Fibroblast of skin of left biceps (primary cell): ENCODE measurements around the gene RWDD2A.
"Not testable (repeated sequence)": the region's sequence is repeated elsewhere in the genome, so short reads cannot be mapped to it uniquely, and the experiment has no call there.

Experiments used
- DNase-seq, 2 experiments: peaks; one replicate each; pipeline ENCODE4 v3.0.0-alpha.2; 2013; ENCODE audit warnings: low read depth in 2 of 2

Gene RWDD2A

GRCh38 chr6:83192871-83193746, at the start of gene RWDD2A, which contains the start of gene PGM3:
Gene RWDD2A (plus strand): TSS chr6:83193357. CDS start chr6:83194452, 1,095 bp downstream.
Gene PGM3 (minus strand): TSS chr6:83193265. CDS start chr6:83191012, 2,253 bp downstream.
- DNase-seq: peak; percentile 52 to 62

GRCh38 chr6:83151114-83151513, 42.0 kb upstream of the RWDD2A start:
- no peak for DNase-seq

DNA sequence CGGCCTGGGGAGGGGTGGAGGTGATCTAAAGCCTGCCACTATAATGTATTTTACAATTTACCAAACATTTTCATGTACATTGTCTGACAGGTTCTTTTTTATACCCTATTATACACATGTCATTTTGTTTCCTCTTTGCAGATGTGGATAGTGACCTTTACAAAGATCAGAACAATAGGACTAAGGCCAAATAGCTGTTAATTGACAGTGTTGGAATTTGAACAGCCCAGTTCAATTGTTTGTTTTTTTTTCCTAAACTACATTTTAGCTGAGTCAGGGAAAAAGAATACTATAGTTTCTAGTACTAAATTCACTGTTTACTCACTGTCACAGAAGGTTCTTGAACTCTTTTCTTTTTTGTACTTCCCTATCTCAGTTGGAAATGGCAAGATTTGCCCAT, 40.2 kb upstream of the RWDD2A start:
- no peak for DNase-seq

- DNase-seq: no peak
Measured at GRCh38 chr6:83153883-83154521, 39.2 kb upstream of the RWDD2A start.

DNA sequence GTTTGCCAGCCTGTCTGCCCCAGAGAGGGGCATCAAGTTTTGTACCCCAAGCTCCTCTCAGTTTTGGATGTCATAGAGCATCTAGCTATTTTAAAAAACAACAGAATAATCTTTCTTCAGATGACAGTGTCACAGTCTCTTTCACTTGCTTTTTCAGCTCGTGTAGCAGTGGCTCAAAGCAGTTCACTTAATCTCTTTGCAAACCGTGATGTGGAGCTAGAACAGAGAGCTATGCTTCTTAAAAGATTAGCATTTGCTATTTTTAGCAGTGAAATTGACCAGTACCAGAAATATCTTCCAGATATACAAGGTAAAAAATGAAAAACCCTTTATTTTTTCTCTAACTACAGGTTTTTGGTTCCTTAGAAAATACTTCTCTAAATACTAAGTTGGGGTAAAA, 37.4 kb upstream of the RWDD2A start:
- no peak for DNase-seq

GRCh38 chr6:83160167-83160566, 33.0 kb upstream of the RWDD2A start:
- no peak for DNase-seq

GRCh38 chr6:83167726-83168278, 25.4 kb upstream of the RWDD2A start:
- no peak for DNase-seq

GRCh38 chr6:83168556-83168955, 24.6 kb upstream of the RWDD2A start:
- no peak for DNase-seq

DNA sequence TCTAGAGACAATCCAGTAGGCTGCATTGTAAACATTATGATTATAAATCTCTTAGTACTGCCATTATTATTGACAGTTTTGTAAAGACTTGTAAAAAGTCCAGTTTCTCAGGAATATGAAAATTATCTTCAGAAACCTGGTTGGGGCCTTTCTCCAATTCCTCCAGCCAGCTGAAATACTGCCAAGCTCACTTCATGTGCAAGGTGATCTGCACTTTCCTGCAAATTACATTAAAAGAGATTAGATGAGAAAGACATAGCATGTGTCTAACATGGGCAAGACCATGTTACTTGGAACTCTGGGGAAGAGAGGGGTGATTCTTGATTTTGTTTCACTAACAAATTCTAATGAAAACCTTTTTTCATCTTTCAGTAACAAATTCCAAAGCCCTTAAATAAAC, 24.1 kb upstream of the RWDD2A start:
- DNase-seq: no peak

DNA sequence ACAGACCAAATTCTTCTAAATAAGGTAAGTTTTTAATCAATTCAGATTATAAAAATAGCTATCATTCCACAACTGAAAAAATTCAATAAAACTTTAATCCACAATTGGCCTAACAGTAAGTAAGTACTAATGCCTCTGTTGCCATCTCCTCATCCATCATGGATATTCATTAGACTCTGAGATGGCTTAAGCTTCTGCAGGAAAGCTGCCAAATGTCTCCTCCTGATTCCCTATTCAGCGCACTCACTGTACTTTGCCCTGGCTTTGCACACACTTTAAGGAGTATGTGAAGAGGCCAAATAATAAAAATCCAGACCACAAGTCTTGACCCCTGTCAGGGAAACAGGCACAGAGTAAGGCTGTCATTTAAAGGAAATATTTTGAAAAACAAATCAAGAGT, 23.6 kb upstream of the RWDD2A start:
- no peak for DNase-seq

GRCh38 chr6:83176246-83176645, 16.9 kb upstream of the RWDD2A start:
- DNase-seq: no peak

DNA sequence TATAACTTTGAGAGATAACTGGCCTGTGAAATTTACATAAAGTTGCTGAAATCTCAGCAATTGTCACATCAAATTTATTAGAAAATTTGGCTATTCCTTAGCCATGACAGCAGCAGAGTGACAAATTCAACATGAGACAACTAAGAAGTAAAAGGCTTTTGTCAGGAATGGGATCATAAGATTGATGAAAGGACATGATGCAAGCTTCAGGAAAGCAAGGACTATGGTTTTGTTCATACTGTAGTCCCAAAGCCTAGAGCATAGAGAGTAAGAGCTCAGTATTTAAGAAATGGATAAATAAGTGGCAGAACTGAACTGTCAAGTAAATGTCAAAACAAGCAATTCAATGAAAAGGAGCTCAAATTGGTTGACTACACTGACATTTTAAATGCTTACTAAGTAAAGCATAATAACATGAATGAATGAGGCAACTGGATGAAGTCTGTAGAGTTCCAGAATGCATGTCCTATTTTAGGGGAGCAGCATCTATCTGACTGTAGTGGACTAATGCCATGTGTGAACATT, 12.7 kb upstream of the RWDD2A start:
- no peak for DNase-seq

DNA sequence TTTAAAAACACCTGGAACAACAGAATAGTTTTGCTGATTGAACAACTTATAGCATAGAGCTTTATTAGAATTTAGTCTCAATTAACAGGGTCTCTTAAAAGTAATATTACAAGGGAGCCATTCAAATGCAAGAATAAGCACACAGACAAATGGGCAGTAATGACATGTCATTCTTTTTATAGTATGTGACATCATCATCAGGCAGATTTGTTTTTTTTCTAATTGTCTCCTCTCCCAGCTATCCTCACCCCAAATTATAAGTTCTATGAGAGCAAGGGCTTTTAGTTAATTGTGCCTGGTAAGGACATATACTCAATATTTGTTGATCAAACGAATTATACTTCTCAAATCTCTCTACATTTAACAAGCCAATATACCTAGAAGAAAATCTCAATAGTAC, 11.0 kb upstream of the RWDD2A start:
- DNase-seq: no peak

GRCh38 chr6:83183082-83183828, 9.9 kb upstream of the RWDD2A start:
- DNase-seq: peak; percentile 55 to 56

- no peak for DNase-seq
Measured at GRCh38 chr6:83185096-83185495, 8.1 kb upstream of the RWDD2A start.

DNA sequence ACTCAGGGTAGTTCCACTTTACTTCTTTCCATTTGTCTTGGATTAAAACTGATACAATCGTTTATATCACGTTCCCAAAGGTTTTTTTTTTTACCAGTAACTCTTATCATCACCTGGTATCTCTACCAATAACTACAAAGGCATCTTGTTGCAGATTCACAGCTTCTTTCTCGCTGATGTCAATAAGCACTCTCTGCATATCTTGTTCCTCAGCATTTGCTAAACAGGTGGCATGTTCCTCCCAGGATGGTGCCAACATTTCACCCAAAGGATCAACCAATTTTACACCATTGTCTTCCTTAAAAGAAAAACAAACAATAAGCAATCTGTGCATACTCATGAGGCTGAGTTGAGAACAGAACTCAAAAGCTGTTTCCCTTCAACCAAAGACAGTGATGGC, 4.7 kb upstream of the RWDD2A start:
- DNase-seq: no peak

- no peak for DNase-seq
Measured at GRCh38 chr6:83190626-83191025, 2.5 kb upstream of the RWDD2A start.

GRCh38 chr6:83191974-83192373, 1.2 kb upstream of the RWDD2A start:
- not testable (repeated sequence) for DNase-seq

DNA sequence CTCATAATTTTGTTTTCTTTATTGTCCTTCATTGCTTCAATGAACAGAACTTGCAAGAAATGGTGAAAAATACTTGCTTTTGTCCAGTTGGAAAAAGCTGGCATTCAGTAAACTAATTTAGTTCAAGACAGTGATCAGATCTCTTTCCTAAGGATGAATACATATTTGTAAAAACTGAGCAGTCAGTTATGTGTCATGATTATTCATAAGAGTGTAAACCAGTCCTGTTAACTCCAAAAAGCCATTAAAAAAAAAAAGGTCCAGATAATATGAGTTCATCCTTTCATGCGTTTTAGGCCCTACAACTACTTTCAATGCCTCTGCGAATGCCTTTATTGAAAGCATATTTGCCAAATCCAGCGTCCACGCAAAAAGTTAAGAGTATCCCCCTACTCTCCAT, 701 bp upstream of the RWDD2A start:
- no peak for DNase-seq

- no peak for DNase-seq
Measured at GRCh38 chr6:83193747-83194566, 800 bp downstream of the RWDD2A start.
